ENCODE measurements around the gene CCDC148.
A peak's percentile ranks its signal among the peaks of the same experiment; 100 is the strongest.

Gene CCDC148

GRCh38 chr2:158202161-158202815, 254.3 kb downstream of the CCDC148 start:
- DNase-seq, result no peak
- in situ Hi-C loops (cut with HindIII; ENCODE audit: low pct_ligation_motif_present, low pct_unique_long_range_greater_than_20kb, low sequenced_read_pairs), result no loop called here

GRCh38 chr2:158199928-158200650, 256.5 kb downstream of the CCDC148 start:
- DNase-seq, result no peak
- in situ Hi-C loops (cut with HindIII; ENCODE audit: low pct_ligation_motif_present, low pct_unique_long_range_greater_than_20kb, low sequenced_read_pairs), result no loop called here

- in situ Hi-C loops (cut with HindIII; ENCODE audit: low pct_ligation_motif_present, low pct_unique_long_range_greater_than_20kb, low sequenced_read_pairs), result no loop called here
- DNase-seq, result no peak
These were observed 258.6 kb downstream of the CCDC148 start for GRCh38 chr2:158197940-158198339.

GRCh38 chr2:158194229-158194628, 262.3 kb downstream of the CCDC148 start:
- in situ Hi-C loops (cut with HindIII; ENCODE audit: low pct_ligation_motif_present, low pct_unique_long_range_greater_than_20kb, low sequenced_read_pairs), result no loop called here
- DNase-seq, result no peak

GRCh38 chr2:158192515-158193443, 263.8 kb downstream of the CCDC148 start:
- in situ Hi-C loops (cut with HindIII; ENCODE audit: low pct_ligation_motif_present, low pct_unique_long_range_greater_than_20kb, low sequenced_read_pairs), result no loop called here
- DNase-seq, result no peak

- DNase-seq, result peak; percentile 30
- in situ Hi-C loops (cut with HindIII; ENCODE audit: low pct_ligation_motif_present, low pct_unique_long_range_greater_than_20kb, low sequenced_read_pairs), result no loop called here
These were observed 265.3 kb downstream of the CCDC148 start for GRCh38 chr2:158191076-158191895.

- DNase-seq, result no peak
- in situ Hi-C loops (cut with HindIII; ENCODE audit: low pct_ligation_motif_present, low pct_unique_long_range_greater_than_20kb, low sequenced_read_pairs), result no loop called here
These were observed 267.0 kb downstream of the CCDC148 start for GRCh38 chr2:158189526-158189925.

GRCh38 chr2:158187908-158188307, 268.6 kb downstream of the CCDC148 start:
- in situ Hi-C loops (cut with HindIII; ENCODE audit: low pct_ligation_motif_present, low pct_unique_long_range_greater_than_20kb, low sequenced_read_pairs), result no loop called here
- DNase-seq, result no peak

GRCh38 chr2:158184556-158185343, 271.8 kb downstream of the CCDC148 start:
- DNase-seq, result peak; percentile 13

GRCh38 chr2:158184001-158184400, 272.6 kb downstream of the CCDC148 start:
- DNase-seq, result no peak
- in situ Hi-C loops (cut with HindIII; ENCODE audit: low pct_ligation_motif_present, low pct_unique_long_range_greater_than_20kb, low sequenced_read_pairs), result no loop called here

More at GRCh38 chr2:158184556-158185343, 271.8 kb downstream of the CCDC148 start:
- in situ Hi-C loops (cut with HindIII; ENCODE audit: low pct_ligation_motif_present, low pct_unique_long_range_greater_than_20kb, low sequenced_read_pairs), result no loop called here

- in situ Hi-C loops (cut with HindIII; ENCODE audit: low pct_ligation_motif_present, low pct_unique_long_range_greater_than_20kb, low sequenced_read_pairs), result no loop called here
These were observed 273.8 kb downstream of the CCDC148 start for GRCh38 chr2:158182676-158183295.

GRCh38 chr2:158181171-158181570, 275.4 kb downstream of the CCDC148 start:
- in situ Hi-C loops (cut with HindIII; ENCODE audit: low pct_ligation_motif_present, low pct_unique_long_range_greater_than_20kb, low sequenced_read_pairs), result no loop called here

More at GRCh38 chr2:158182676-158183295, 273.8 kb downstream of the CCDC148 start:
- no peak for DNase-seq

GRCh38 chr2:158179660-158180059, 276.9 kb downstream of the CCDC148 start:
- in situ Hi-C loops (cut with HindIII; ENCODE audit: low pct_ligation_motif_present, low pct_unique_long_range_greater_than_20kb, low sequenced_read_pairs), result no loop called here
- peak; percentile 42 for DNase-seq

More at GRCh38 chr2:158181171-158181570, 275.4 kb downstream of the CCDC148 start:
- DNase-seq, result no peak

- in situ Hi-C loops (cut with HindIII; ENCODE audit: low pct_ligation_motif_present, low pct_unique_long_range_greater_than_20kb, low sequenced_read_pairs), result no loop called here
- DNase-seq, result no peak
These were observed 277.9 kb downstream of the CCDC148 start for GRCh38 chr2:158178646-158179045.

GRCh38 chr2:158174956-158175355, 281.6 kb downstream of the CCDC148 start:
- no peak for DNase-seq
- in situ Hi-C loops (cut with HindIII; ENCODE audit: low pct_ligation_motif_present, low pct_unique_long_range_greater_than_20kb, low sequenced_read_pairs), result no loop called here

GRCh38 chr2:158174495-158174894, 282.1 kb downstream of the CCDC148 start:
- in situ Hi-C loops (cut with HindIII; ENCODE audit: low pct_ligation_motif_present, low pct_unique_long_range_greater_than_20kb, low sequenced_read_pairs), result no loop called here
- no peak for DNase-seq

GRCh38 chr2:158172719-158173118, 283.8 kb downstream of the CCDC148 start:
- DNase-seq, result no peak
- in situ Hi-C loops (cut with HindIII; ENCODE audit: low pct_ligation_motif_present, low pct_unique_long_range_greater_than_20kb, low sequenced_read_pairs), result no loop called here
